CD14-positive monocyte (primary cell): Measurements from ENCODE around the gene OGG1. TPM values are rescaled to one million over a fixed set of nuclear protein-coding genes. Genes with fewer than 3 reads are reported as not detected.

Source experiments
- DNase-seq, 3 donors: peaks; one replicate each; pipeline ENCODE4 v3.0.0-alpha.2; 2011 to 2022
- H2AFZ ChIP-seq: 2 replicates; pipeline ENCODE4 v1.6.0; 2012; ENCODE audit warnings: mild to moderate bottlenecking, low read depth, low read length, inconsistent platforms; ENCODE audit not compliant: insufficient read depth, poor library complexity, severe bottlenecking
- H3K27ac ChIP-seq, 2 donors: 1 replicate in 1 of 2; 2 replicates in 1 of 2; pipeline ENCODE4 v1.5.1; 2012 to 2013; ENCODE audit warnings: low read length in 2 of 2, control low read depth in 1 of 2, inconsistent platforms in 1 of 2, low read depth in 1 of 2, mild to moderate bottlenecking in 1 of 2
- H3K27me3 ChIP-seq, 2 donors: one replicate each; pipeline versions ENCODE4 v1.6.0 to v1.6.1; 2011 to 2013; ENCODE audit warnings: low read length in 2 of 2; ENCODE audit not compliant: control insufficient read depth in 2 of 2, insufficient read depth in 2 of 2
- H3K36me3 ChIP-seq, 2 donors: replicated peaks in 1 of 2; 1 replicate in 1 of 2; 2 replicates in 1 of 2; pipeline versions ENCODE4 v1.5.1 to v1.6.1; 2012 to 2013; ENCODE audit warnings: low read length in 2 of 2, control low read depth in 1 of 2, inconsistent platforms in 1 of 2, mild to moderate bottlenecking in 1 of 2; ENCODE audit not compliant: insufficient read depth in 2 of 2, control insufficient read depth in 1 of 2
- H3K4me1 ChIP-seq, 2 donors: 1 replicate in 1 of 2; 2 replicates in 1 of 2; pipeline versions ENCODE4 v1.5.1 to v1.6.1; 2012 to 2013; ENCODE audit warnings: low read length in 2 of 2, control low read depth in 1 of 2, inconsistent platforms in 1 of 2, mild to moderate bottlenecking in 1 of 2, moderate library complexity in 1 of 2; ENCODE audit not compliant: insufficient read depth in 2 of 2, control insufficient read depth in 1 of 2
- H3K4me2 ChIP-seq: replicated peaks from 2 replicates; pipeline ENCODE3; 2012; ENCODE audit warnings: low read length, moderate library complexity, mild to moderate bottlenecking; ENCODE audit not compliant: poor library complexity, severe bottlenecking; ENCODE audit errors: extremely low read depth
- H3K4me3 ChIP-seq, 3 experiments: fragments of 200-600 bp in 1 of 3; sonication (generic) in 1 of 3; replicated peaks in 1 of 3; 1 replicate in 2 of 3; 2 replicates in 1 of 3; pipeline ENCODE4 v1.5.1; 2011 to 2013; ENCODE audit warnings: low read length in 3 of 3, mild to moderate bottlenecking in 3 of 3, control low read depth in 2 of 3, low read depth in 2 of 3, inconsistent platforms in 1 of 3, moderate library complexity in 1 of 3
- H3K79me2 ChIP-seq: 2 replicates; pipeline ENCODE4 v1.6.0; 2012; ENCODE audit warnings: mild to moderate bottlenecking, control low read depth, inconsistent platforms, low read length, moderate library complexity; ENCODE audit not compliant: insufficient read depth
- H3K9ac ChIP-seq: 2 replicates; pipeline ENCODE4 v1.6.0; 2017; ENCODE audit warnings: low read length, mild to moderate bottlenecking; ENCODE audit not compliant: insufficient read depth, poor library complexity, severe bottlenecking
- H3K9me3 ChIP-seq, 2 donors: replicated peaks in 1 of 2; 1 replicate in 1 of 2; 2 replicates in 1 of 2; pipeline versions ENCODE4 v1.5.1 to v1.6.1; 2012 to 2013; ENCODE audit warnings: low read length in 2 of 2, control low read depth in 1 of 2; ENCODE audit not compliant: control insufficient read depth in 1 of 2, insufficient read depth in 1 of 2
- H4K20me1 ChIP-seq: 2 replicates; pipeline ENCODE4 v1.6.0; 2012; ENCODE audit warnings: mild to moderate bottlenecking, low read length, control low read depth, moderate library complexity; ENCODE audit not compliant: insufficient read depth
- H3K27ac Mint-ChIP-seq, 7 donors: one replicate each; pipeline ENCODE4 v1.8.0; 2020; ENCODE audit warnings: mild to moderate bottlenecking in 7 of 7, mixed read lengths in 7 of 7, moderate library complexity in 6 of 7, inconsistent platforms in 2 of 7
- H3K27me3 Mint-ChIP-seq, 3 donors: one replicate each; pipeline ENCODE4 v1.8.0; 2021 to 2022; ENCODE audit warnings: low read depth in 3 of 3, mild to moderate bottlenecking in 3 of 3, mixed read lengths in 3 of 3, moderate library complexity in 3 of 3, inconsistent platforms in 1 of 3
- H3K36me3 Mint-ChIP-seq, 2 donors: one replicate each; pipeline ENCODE4 v1.8.0; 2020; ENCODE audit warnings: mixed read lengths in 2 of 2, inconsistent platforms in 1 of 2, mild to moderate bottlenecking in 1 of 2
- H3K4me1 Mint-ChIP-seq: one replicate; pipeline ENCODE4 v1.8.0; 2020; ENCODE audit warnings: mild to moderate bottlenecking, mixed read lengths
- H3K4me3 Mint-ChIP-seq, 2 donors: one replicate each; pipeline ENCODE4 v1.8.0; 2020; ENCODE audit warnings: mild to moderate bottlenecking in 2 of 2, mixed read lengths in 2 of 2, moderate library complexity in 1 of 2
- H3K9me3 Mint-ChIP-seq, 7 donors: one replicate each; pipeline ENCODE4 v1.8.0; 2020 to 2022; ENCODE audit warnings: mixed read lengths in 7 of 7, mild to moderate bottlenecking in 6 of 7, moderate library complexity in 6 of 7, inconsistent platforms in 2 of 7
- WGBS: methylation state at CpG from one replicate; pipeline ENCODE4 v1.1.5; 2013; ENCODE audit warnings: missing lambda C conversion rate; ENCODE audit not compliant: insufficient coverage; 5-methylcytosine and 5-hydroxymethylcytosine counted together
- intact Hi-C, 2 donors: fragments of 100-400 bp; cut with micrococcal nuclease; formaldehyde crosslinking; loops; one replicate each; pipeline versions ENCODE4 v1.15.0 to v1.15.1; 2023
- polyA plus RNA-seq, 3 donors: library from polyadenylated mRNA; depleted of rRNA in 1 of 3; unstranded in 2 of 3; stranded (reverse) in 1 of 3; fragments of 300-500 nt in 2 of 3; fragments of >200 nt in 1 of 3; fragmentation: Illumina TruSeq in 2 of 3; gene quantifications; 1 replicate in 2 of 3; 2 replicates in 1 of 3; pipeline ENCODE4 v1.2.3, GENCODE V29; 2012 to 2021
- TF ChIP-seq, protein P1 (sequence below): fragments of 200-600 bp; IDR thresholded peaks from one replicate; pipeline ENCODE4 v1.8.0; 2022; ENCODE audit warnings: antibody characterized with exemption, mild to moderate bottlenecking

OGG1 gene
- polyA plus RNA-seq, 3 donors, result 17.4 to 21.9 (median 20.5) TPM

DNA sequence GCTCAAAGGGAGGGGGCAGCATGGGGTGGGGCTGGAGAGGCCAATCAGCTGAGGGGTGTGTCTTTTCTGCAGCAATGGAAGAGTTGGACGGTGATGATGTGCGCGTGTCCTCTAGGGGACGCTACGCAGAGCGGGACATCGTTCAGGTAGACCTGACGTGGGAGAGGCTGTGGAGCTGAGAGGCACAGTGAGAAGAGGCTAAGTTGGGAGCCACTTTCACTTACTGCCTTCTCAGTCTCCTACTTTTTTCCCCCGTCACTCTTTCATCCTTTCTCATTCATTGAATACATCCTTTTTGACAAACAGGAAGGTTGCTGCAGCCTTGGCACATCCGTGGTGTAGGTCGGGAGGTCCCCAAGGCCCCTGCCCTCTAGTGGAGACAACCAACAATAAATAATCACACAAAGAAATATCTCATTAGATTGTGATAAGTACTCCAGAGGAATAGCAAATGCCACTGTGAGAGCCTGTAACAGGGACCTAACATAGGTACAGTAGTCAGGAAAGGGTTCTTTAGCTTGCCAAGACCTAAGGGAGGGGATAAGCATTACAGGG is 22.6 kb upstream of the OGG1 start:
- intact Hi-C loops, result no loop called here
- peaks cover under 1% of the 10 kb centered on the region for H4K20me1 ChIP-seq
- H3K27me3 Mint-ChIP-seq, result peaks cover 0 to 1% (median 0%) of the 10 kb centered on the region in 3 donors
- WGBS, result 20% methylated on average over 1 of the region's 11 CpGs
- peak overlapping the region; percentile 34 to 64 for H3K4me3 Mint-ChIP-seq
- H3K27me3 ChIP-seq, result no peaks in the 10 kb centered on the region
- peak overlapping the region; percentile 11 for H2AFZ ChIP-seq
- H3K36me3 ChIP-seq, result no peaks in the 10 kb centered on the region
- H3K9ac ChIP-seq, result no peak overlapping the region
- H3K27ac ChIP-seq, result peak overlapping the region in 1 of 2 donors; percentile 1
- H3K9me3 ChIP-seq, result no peaks in the 10 kb centered on the region
- peaks cover 18 to 26% of the 10 kb centered on the region in 2 donors for H3K4me1 ChIP-seq
- H3K4me1 Mint-ChIP-seq, result peaks cover 25% of the 10 kb centered on the region
- H3K4me3 ChIP-seq, result no peak overlapping the region
- no peaks in the 10 kb centered on the region for H3K36me3 Mint-ChIP-seq
- H3K27ac Mint-ChIP-seq, result peak overlapping the region; percentile 18 to 66 (median 44)
- no peak overlapping the region for H3K4me2 ChIP-seq
- peaks cover 6% of the 10 kb centered on the region for H3K79me2 ChIP-seq
- H3K9me3 Mint-ChIP-seq, result no peaks in the 10 kb centered on the region
- peak in 2 of 3 donors; percentile 45 to 56 for DNase-seq
- TF ChIP-seq, protein P1, sequence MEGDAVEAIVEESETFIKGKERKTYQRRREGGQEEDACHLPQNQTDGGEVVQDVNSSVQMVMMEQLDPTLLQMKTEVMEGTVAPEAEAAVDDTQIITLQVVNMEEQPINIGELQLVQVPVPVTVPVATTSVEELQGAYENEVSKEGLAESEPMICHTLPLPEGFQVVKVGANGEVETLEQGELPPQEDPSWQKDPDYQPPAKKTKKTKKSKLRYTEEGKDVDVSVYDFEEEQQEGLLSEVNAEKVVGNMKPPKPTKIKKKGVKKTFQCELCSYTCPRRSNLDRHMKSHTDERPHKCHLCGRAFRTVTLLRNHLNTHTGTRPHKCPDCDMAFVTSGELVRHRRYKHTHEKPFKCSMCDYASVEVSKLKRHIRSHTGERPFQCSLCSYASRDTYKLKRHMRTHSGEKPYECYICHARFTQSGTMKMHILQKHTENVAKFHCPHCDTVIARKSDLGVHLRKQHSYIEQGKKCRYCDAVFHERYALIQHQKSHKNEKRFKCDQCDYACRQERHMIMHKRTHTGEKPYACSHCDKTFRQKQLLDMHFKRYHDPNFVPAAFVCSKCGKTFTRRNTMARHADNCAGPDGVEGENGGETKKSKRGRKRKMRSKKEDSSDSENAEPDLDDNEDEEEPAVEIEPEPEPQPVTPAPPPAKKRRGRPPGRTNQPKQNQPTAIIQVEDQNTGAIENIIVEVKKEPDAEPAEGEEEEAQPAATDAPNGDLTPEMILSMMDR, result peak; percentile 78

DNA sequence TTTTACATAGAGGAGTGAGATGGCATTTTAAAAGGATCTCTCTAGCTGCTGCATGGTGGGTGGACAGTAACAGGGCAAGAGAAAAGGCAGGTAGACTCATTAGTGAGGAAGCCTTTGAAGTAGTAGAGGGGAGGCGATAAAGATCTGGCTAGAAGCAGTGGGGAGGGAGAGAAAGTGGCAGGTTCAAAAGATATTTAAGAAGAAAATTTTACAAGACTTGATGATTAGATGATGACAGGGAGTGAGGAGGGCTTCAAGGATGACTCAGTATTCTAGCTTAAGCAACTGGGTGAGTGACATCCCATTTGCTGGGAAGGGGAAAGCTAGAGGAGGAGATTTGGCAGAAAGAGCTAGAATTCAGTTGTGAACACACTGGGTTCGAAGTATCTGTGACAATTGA is 22.0 kb upstream of the OGG1 start:
- no peak overlapping the region for H3K4me3 ChIP-seq
- H3K27ac Mint-ChIP-seq, result peak overlapping the region; percentile 18 to 66 (median 44)
- no peak overlapping the region for H3K27ac ChIP-seq
- H3K27me3 Mint-ChIP-seq, result peaks cover 0 to 1% (median 0%) of the 10 kb centered on the region in 3 donors
- H3K9me3 ChIP-seq, result no peaks in the 10 kb centered on the region
- H3K9me3 Mint-ChIP-seq, result no peaks in the 10 kb centered on the region
- H3K27me3 ChIP-seq, result no peaks in the 10 kb centered on the region
- peaks cover 24 to 32% of the 10 kb centered on the region in 2 donors for H3K4me1 ChIP-seq
- no peak overlapping the region for H3K9ac ChIP-seq
- H3K79me2 ChIP-seq, result peaks cover 12% of the 10 kb centered on the region
- peaks cover 6% of the 10 kb centered on the region for H4K20me1 ChIP-seq
- 97% methylated on average over 2 of the region's 2 CpGs for WGBS
- peak in 1 of 3 donors; percentile 37 for DNase-seq
- no peaks in the 10 kb centered on the region for H3K36me3 Mint-ChIP-seq
- H3K36me3 ChIP-seq, result no peaks in the 10 kb centered on the region
- peaks cover 28% of the 10 kb centered on the region for H3K4me1 Mint-ChIP-seq
- no peak overlapping the region for H3K4me3 Mint-ChIP-seq
- intact Hi-C loops, result no loop called here
- TF ChIP-seq, protein P1, result no peak
- no peak overlapping the region for H3K4me2 ChIP-seq
- H2AFZ ChIP-seq, result no peak overlapping the region
